Gastroesophageal sphincter (tissue), 3 donors: Measurements from ENCODE around the gene APOBEC2.

Experiments
- CTCF ChIP-seq, 4 experiments: fragments of 200-600 bp in 2 of 4; fragments of 450-650 bp in 2 of 4; sonication (generic) in 1 of 4; IDR thresholded peaks; one replicate each; pipeline ENCODE4 v1.5.1; 2017 to 2019; ENCODE audit warnings: antibody characterized with exemption in 4 of 4, mild to moderate bottlenecking in 2 of 4, moderate library complexity in 2 of 4
- POLR2A ChIP-seq, 2 donors: fragments of 450-650 bp; IDR thresholded peaks; one replicate each; pipeline ENCODE4 v1.6.1; 2017; ENCODE audit warnings: antibody characterized with exemption in 2 of 2, mild to moderate bottlenecking in 2 of 2, moderate library complexity in 1 of 2

- TF ChIP-seq CTCF (IDR thresholded peaks at IDR 0.05) (no peak), POLR2A (IDR thresholded peaks at IDR 0.05) (no peak)
Observed at GRCh38 chr6:41103847-41104246, 50.8 kb downstream of the APOBEC2 start.
